Uterus (tissue), 2 donors: Measurements from ENCODE around the gene CHST1.

Experiments used
- POLR2A ChIP-seq, 2 donors: fragments of 450-650 bp; IDR thresholded peaks; one replicate each; pipeline ENCODE4 v1.6.1; 2016; ENCODE audit warnings: antibody characterized with exemption in 2 of 2, mild to moderate bottlenecking in 1 of 2, moderate library complexity in 1 of 2
- TF ChIP-seq, protein P1 (sequence below), 4 experiments: fragments of 200-600 bp in 2 of 4; fragments of 450-650 bp in 2 of 4; sonication (generic) in 2 of 4; IDR thresholded peaks; one replicate each; pipeline ENCODE4 v1.5.1; 2016 to 2019; ENCODE audit warnings: antibody characterized with exemption in 4 of 4, mild to moderate bottlenecking in 2 of 4, moderate library complexity in 1 of 4

DNA sequence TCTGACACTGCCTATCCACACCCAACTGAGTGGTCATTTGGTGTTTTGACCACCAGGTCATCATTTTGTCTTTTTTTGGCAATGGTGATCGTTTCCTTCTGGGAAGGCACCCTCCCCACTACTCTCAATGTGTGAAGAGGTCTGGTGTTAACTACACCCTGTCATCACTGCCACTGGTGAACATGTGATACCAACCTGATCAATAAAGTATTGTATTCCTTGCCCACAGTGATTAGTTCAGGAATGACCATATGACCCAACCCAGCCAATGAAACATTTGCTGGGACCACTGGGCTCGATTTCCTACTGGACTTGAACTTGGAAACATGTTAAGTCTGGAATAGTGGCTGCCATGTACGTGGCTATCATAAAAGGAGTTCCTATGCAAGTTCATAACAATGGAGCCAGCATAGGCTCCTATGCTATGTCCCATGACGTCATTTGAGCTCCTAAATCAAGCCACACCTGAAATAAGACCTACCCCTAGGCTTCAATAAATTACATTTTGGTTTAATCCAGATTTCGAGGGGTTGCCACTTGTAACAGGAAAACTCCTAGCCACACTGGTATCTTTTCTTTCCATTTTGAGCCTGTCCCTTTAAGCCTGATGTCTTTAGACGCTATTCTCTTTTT lies 51.1 kb downstream of the CHST1 start:
- TF ChIP-seq, protein P1, sequence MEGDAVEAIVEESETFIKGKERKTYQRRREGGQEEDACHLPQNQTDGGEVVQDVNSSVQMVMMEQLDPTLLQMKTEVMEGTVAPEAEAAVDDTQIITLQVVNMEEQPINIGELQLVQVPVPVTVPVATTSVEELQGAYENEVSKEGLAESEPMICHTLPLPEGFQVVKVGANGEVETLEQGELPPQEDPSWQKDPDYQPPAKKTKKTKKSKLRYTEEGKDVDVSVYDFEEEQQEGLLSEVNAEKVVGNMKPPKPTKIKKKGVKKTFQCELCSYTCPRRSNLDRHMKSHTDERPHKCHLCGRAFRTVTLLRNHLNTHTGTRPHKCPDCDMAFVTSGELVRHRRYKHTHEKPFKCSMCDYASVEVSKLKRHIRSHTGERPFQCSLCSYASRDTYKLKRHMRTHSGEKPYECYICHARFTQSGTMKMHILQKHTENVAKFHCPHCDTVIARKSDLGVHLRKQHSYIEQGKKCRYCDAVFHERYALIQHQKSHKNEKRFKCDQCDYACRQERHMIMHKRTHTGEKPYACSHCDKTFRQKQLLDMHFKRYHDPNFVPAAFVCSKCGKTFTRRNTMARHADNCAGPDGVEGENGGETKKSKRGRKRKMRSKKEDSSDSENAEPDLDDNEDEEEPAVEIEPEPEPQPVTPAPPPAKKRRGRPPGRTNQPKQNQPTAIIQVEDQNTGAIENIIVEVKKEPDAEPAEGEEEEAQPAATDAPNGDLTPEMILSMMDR (IDR thresholded peaks at IDR 0.05), result no peak
- no peak for TF ChIP-seq POLR2A (IDR thresholded peaks at IDR 0.05)
